Measurements from ENCODE around the gene SFMBT2.

The SFMBT2 gene

DNA sequence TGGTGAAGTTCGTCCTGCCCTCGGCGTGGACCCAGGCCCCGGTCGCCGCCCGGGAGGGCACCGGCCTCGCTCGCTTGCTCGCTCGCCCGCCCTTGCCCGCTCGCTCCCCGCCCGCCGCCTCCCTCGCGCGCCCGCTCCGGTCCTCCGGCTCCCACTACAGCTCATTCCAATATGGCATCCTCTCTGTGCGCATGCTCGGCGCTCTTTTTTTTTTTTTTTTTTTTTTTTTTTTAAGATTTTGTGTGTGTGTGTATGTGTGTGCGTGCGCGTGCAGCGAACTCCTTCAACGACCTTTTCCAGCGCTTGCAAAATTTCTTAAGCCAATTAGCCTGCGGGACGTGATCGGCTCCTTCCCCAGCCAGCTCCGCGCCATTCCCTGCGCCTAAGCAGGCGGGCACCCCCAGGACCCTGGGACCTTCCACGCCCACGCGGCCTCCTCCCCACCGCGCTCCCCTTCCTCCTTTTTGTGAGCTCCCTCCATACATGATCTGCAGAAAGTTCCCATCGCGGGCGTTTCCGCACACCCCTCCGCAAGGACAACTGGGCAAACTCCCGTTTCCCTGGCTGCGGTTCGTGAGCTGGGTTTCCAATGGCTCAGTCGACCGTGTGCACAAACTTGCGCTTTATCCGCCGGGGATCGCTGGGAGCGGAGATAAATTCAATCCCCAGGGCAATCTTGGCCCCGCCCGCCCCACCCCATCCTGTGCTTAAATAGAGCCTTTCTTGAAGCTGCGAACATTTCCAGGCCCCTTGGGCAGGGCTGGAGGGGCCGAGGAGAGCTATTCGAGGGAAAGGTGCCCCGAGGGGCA lies at the start of gene SFMBT2:
Gene SFMBT2 (minus strand): TSS at position 173 of the 809 bp plus-strand sequence. CDS start 29,136 bp downstream, outside the sequence.
- no peak for DNase-seq (ENCODE audit: low read depth)

DNA sequence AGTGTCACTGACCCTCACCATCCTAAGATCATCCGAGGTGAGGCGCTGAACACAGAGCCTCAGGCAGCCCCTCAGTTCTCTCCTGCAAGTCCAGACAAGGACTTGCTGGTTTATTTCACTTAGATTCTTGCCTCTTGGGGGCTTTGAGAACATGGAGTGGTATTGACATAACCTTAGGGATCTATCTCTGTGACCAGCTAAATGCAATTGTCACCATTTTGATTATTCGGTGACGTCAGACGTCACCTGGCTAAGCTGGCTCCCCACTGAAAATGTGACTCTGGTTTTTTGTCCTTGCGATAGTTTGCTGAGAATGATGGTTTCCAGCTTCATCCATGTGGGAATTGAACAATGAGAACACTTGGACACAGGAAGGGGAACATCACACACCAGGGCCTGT lies 49.2 kb upstream of the SFMBT2 start:
- DNase-seq (ENCODE audit: low read depth): no peak

DNA sequence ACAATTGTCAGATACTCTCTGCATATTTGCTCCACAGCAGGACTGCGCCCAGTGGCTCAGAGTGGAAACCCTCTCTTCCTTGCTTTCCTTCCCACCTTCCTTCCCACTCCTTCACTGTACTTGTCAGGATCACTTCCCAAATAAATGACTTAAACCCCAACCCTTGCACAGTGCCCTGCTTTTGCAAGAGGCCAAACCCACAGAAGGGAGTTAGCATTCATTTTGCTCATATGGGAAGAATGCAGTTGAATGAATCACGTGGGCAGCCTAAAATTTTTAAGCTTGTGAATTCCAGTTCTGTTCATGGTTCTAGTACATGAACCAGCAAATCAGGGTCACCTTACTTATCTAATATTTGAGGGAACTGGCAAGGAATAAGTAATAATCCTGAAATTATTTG lies 47.7 kb upstream of the SFMBT2 start:
- DNase-seq (ENCODE audit: low read depth): no peak

- DNase-seq (ENCODE audit: low read depth): no peak
Observed at GRCh38 chr10:7457478-7458316, 46.9 kb upstream of the SFMBT2 start.

DNA sequence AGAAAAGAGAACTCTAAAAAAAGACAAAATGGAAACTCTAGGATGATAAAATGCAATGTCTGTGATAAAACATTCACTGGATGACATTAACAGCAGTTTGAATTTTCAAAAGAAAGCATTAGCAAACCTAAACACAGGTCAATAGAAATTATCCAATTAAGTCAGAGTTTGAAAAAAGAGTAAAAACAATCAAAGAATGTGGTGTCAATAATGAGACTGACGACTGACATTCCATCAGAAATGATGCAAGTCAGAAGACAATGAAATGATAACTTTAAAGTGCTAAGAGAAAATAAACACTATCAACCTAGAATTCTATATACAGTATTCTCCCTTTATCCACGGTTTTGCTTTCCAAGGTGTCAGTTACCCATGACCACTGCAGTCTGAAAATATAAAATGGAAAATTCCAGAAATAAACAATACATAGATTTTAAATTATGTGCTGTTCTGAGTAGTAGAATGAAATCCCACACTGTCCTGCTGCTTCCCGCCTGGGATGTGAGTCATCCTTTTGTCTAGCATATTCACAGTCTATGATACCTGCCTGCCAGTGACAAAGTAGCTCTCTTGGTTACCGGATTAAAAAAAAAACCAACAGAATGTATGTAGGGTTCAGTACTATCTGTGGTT lies 38.3 kb upstream of the SFMBT2 start:
- no peak for DNase-seq (ENCODE audit: low read depth)

DNA sequence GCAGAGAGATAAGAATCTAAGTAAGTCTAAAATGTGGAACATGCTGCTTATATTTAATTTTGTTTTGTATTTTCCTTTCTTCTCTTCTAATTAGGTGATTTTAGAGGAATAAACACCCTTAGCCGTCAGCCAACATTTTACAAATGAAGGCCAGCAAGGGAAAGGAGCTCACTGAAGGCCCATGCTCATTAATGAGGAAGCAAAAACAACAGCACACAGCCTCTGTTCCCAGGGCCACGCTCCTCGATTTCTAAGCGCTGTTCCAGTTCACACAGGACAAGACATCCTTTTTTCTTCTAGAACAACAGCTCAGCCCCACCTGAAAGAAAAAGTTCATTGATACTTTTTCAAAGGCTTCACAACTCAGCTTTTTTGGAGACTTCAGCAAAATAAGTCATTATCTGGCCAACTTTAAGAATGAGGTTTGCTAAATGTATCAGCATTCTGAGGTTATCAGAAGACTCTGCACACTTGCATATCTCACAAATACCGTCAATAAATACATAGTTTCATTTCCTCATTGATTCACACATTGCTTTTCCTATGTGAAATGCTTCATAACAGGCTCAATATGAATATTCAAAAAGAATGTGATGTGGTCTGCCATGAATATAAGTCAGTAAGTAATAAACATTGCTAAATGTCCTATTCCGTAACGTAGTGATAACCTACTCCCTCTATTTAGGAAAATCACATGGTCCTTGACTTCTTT lies 34.8 kb upstream of the SFMBT2 start:
- DNase-seq (ENCODE audit: low read depth): no peak

DNA sequence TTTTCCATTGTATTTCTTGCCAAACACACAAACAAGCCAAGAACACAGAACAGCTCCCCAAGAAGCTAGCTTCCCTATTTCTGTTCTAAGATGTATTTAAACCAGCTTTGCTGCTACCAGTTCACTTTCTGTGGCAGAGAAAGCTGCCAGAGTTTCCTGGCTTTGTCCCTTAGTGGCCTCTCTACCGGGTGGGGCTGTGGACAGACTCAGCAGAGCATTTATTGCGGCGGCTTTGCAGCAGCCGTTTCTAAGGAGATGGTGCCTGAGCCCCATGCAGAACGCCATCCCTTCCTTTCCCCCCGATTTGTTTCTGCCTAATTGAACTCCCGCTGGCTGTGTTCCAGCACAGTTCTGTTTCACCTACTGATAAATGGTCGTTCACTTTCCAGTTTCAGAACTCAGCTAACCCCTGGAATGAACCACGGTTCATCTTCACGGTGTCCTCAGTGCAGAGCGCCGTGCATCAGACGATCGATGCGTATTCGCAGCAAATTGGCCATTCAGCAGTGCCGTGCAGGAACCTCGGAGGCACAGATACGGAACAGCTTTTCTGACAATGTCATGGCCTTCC lies 33.8 kb upstream of the SFMBT2 start:
- no peak for DNase-seq (ENCODE audit: low read depth)

DNA sequence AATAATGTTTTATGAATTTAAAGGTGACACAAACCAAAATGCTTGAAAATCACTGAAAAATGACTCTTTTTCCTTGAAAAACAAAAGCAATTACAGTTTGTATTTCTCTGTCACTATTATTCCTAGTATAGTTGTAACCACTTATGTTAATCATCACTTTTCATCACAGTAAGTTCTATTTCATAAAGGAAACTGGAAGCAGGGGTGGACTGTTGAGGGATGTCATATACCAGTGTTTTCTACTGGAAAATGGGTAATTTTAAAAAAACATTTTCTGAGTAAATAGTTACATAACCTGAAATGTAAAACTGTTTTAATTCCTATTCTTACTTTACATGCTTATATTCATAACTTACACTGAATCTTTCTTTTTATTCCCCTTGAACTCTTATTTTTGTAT lies 32.2 kb upstream of the SFMBT2 start:
- DNase-seq (ENCODE audit: low read depth): no peak

GRCh38 chr10:7441403-7442147 lies 30.7 kb upstream of the SFMBT2 start:
- no peak for DNase-seq (ENCODE audit: low read depth)

DNA sequence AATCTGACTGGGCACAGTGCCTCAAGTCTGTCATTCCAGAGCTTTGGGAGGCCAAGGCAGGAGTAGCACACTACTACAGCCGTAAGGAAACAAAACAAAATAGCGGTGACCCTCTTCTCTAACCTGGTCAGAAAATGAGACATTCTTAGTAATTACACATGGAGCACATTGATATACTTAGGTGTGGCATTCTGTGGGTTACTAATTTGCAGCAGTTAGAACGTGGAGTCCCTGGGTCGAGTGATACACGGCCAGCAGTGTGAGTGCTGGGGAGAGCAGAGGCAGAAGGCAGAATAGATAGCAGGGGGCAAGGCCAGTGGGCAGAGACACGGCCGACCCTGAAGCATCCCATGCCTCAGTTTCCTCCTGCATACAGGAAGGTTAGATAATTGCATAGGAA lies 28.9 kb upstream of the SFMBT2 start:
- DNase-seq (ENCODE audit: low read depth): no peak

GRCh38 chr10:7438196-7438986 lies 27.6 kb upstream of the SFMBT2 start:
- no peak for DNase-seq (ENCODE audit: low read depth)

DNA sequence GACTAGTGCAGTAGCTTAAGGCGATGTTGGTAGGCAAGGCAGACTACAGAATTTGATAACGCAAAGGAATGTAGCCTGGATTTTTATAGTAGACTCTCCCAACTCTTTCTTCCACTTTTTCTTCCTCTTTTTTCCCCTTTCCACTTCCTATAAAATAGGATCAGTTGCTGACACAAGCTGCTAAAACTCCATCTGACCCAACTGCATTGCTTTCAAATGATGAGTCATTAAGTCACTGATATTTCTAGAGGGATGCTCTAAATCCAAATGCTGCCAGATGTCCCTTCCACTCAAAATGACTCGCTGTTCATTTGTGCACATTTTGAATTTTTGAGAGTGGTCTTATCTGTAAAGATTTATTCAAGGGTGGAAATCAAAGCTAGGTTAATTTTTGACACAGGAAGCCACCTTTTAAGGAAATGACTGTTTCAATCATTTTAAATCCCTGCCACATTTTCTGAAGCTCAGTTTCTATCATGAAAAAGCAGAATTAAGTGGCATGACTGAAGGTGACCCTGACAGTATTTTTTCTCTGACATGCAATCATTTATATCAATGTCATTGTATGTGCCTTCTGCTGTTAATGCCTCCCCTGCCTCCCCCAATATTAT lies 25.8 kb upstream of the SFMBT2 start:
- DNase-seq (ENCODE audit: low read depth): no peak

DNA sequence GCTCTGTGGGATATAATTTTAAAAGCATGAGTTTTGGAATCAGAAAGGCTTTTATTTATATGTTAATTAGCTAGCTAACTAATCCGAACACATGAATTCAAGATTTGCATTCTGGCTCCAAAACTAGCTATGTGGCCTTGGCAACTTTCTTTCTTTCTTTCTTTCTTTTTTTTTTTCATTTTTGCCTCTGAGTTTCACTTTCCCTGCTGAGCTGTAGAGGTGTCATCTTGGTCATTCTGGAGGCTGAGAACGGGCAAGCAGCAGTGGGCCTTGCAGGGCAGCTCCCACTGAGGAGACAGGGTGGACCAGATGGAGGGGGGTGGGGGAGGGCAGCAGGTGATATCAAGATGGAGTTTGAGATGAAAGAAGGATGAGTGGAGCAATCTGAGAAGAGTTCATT lies 24.8 kb upstream of the SFMBT2 start:
- DNase-seq (ENCODE audit: low read depth): no peak

DNA sequence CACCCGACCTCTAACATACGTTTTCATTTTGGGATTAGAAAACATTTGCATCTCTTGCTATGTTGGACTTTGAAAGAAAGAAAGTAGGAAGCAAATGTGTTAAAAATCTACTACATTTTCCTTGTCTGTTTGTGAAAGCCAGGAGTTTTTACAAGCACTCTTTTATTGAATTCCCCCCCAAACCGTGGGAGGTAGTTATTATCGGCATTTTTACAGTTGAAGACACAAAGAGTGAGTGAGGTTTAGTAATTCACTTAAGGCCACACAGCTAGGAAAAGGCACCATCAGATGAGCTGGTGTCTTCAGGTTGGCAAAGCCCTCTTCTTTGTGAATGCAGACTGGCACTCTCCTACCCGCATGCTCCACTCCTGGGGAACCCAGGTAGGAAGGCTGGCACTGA lies 23.5 kb upstream of the SFMBT2 start:
- no peak for DNase-seq (ENCODE audit: low read depth)

- DNase-seq (ENCODE audit: low read depth): no peak
Observed at GRCh38 chr10:7433861-7434260, 23.0 kb upstream of the SFMBT2 start.

DNA sequence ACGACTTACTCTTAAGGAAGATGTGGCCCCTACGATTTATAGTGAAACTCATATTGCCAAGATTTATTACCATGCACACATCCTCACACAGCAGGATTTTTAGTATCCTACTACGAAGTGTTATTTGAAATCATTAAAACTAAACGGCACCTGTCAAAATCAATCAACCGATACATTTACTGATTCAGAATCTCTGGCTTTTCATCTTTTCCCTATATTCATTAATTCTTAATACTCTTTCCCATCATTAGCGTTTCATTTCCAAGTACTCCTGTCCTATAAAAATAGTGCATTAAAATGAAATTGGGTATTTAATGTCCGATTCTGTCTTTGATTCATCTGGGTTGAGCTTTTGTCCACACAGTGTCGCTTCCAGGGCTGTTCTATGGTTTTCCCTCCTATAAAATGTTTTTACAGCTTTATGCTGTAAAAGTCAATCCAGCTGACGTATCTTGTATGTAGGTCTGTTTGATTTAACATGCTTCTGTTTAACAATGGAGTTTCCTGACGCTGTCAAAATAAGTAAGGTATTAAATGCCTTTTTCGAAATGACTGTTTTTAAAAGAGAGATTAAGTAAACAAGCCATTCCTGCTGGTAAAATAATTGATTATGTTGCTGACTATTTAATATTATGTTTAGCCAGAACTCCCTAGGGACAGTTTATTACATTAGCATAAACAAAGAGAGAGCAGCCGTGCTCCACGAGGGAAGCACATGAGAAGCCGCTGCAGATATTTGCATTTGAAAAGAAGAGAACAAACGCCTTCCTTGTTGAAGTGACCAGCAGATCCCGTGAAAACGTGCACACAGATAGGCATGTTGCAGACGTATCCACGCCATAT lies 22.3 kb upstream of the SFMBT2 start:
- no peak for DNase-seq (ENCODE audit: low read depth)

DNA sequence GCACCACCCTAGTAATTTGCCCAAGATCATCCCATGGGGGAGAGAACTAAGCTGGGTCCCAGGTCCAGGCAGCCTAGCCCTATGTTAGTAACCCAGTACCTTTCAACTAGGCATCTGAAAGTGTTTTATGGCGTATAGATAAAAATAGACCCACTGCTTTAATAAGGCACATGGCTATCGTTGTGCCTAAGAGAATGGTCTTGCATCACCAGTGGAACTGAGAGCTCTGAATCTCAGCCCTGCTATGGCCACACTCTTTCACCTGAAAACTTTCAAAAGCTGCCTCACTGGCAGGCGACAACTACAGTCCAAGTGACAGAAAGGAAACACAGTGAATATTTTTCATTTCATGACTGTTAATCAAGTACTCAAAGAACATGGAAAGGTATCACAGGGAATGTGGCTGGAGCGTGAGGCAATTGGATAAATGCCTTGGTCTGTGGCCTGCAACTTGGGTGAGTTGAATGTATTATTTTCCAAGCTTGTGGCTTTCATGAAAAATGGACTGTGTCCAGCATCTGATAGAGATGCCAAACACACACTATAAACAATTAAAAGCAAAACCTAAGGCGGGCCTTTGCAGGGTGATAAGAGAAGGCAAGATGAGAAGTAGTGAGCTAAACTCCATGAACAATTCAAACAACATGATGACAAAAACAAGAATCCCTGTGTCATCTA lies 18.0 kb upstream of the SFMBT2 start:
- no peak for DNase-seq (ENCODE audit: low read depth)

DNA sequence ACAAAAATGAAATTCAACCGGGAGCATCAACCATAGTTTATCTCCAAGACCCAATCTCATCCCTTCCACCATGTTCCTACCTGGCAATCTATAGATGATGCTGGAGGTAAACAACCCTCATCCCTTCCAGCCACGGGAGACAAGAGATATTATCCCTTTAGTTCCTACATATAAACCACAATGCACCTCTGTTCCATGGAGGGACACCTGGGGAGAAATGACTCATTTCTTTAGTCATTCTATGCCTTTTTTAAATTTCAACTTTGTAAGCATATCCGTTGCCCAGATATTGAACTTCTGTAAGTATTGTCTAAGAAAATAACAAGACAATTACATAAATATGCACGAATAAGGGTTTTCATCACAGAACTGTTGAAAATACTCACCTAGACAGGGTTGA lies 15.5 kb upstream of the SFMBT2 start:
- no peak for DNase-seq (ENCODE audit: low read depth)
